Liver (tissue), 3 donors: ENCODE results near the gene SSX7.
"Not testable (repeated sequence)": the region's sequence is repeated elsewhere in the genome, so short reads cannot be mapped to it uniquely, and the experiment has no call there.

Source experiments
- ATF3 ChIP-seq: IDR thresholded peaks from 2 replicates; pipeline ENCODE4 v1.6.1; 2016; ENCODE audit warnings: antibody characterized with exemption
- CTCF ChIP-seq: fragments of 150-350 bp; IDR thresholded peaks from 2 replicates; pipeline ENCODE4 v1.5.1; 2017; ENCODE audit warnings: improper control_type of control experiment, low read depth, low read length; ENCODE audit not compliant: missing input control
- GABPA ChIP-seq, 2 donors: IDR thresholded peaks in 1 of 2; conservative IDR thresholded peaks in 1 of 2; 2 replicates each; pipeline ENCODE4 v1.6.1; 2016; ENCODE audit warnings: antibody characterized with exemption in 2 of 2, mild to moderate bottlenecking in 1 of 2, moderate library complexity in 1 of 2
- donor health status: healthy.
- donor health status: healthy.

DNA sequence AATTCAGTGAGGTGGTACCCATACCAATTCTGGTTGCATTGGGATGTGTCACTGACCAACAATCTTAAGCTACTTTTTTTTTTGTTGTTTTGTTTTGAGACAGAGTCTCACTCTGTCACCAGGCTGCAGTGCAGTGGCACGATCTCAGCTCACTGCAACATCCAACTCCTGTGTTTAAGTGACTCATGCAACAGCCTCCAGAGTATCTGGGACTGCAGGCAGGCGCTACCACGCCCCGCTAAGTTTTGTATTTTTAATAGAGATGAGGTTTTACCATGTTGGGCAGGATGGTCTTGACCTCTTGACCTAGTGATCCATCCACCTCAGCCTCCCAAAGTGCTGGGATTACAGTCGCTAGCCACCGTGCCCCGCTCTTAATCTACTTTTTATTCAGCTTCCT lies 5.7 kb downstream of the SSX7 start:
- not testable (repeated sequence) for TF ChIP-seq CTCF; GABPA (IDR thresholded peaks at IDR 0.05 in 1 of 2, conservative IDR thresholded peaks at IDR 0.05 in 1 of 2); ATF3
